ENCODE results near the gene CUX1.

Gene CUX1

GRCh38 chr7:102286237-102287110 lies 469.0 kb downstream of the CUX1 start, which contains the start of gene SH2B2:
Gene SH2B2, plus strand, starts transcription at chr7:102286868. Its CDS starts 13,683 bp downstream, at chr7:102300551.
- Histone ChIP-seq H3K27ac (ENCODE audit: extremely low read depth, low read depth, low read length) (peak within 1 kb of the TSS; percentile 79; the same call in 1 of the 2 replicates), H3K4me3 (ENCODE audit: low read depth, low read length) (peak within 1 kb of the TSS; percentile 62), H3K4me1 (ENCODE audit: control insufficient read depth, insufficient read depth, low read length) (no peaks in the 10 kb centered on the region; the same call in 1 of the 2 replicates), H3K36me3 (ENCODE audit: control insufficient read depth in 2 of 2, insufficient read depth in 1 of 2, low read length in 2 of 2) (no peaks in the 10 kb centered on the region), H3K9me3 (ENCODE audit: control insufficient read depth, insufficient read depth, low read depth, low read length) (no peaks in the 10 kb centered on the region)
- POLR2A ChIA-PET = interaction anchor here (0.8 to 1.4 kb wide), 2 partner anchors 77 to 106 kb away, joined by 4 to 6 read pairs; no protein-coding TSS in a partner anchor
- CTCF ChIA-PET = no interaction called here
- no peak for TF ChIP-seq ZNF18 (tag by site-specific recombination; IDR thresholded peaks at IDR 0.05)
- TF ChIP-seq ZNF768 (tag by site-specific recombination; IDR thresholded peaks at IDR 0.05) = no peak
- TF ChIP-seq ZXDB (tag by site-specific recombination; IDR thresholded peaks at IDR 0.05) = peak; percentile 67
- TF ChIP-seq SCRT2 (tag by site-specific recombination; IDR thresholded peaks at IDR 0.05) = no peak
- no peak for TF ChIP-seq ZNF184 (tag by site-specific recombination; IDR thresholded peaks at IDR 0.05)
- peak; percentile 49; the same call in 1 of the 2 replicates for TF ChIP-seq ZNF692 (tag by site-specific recombination; IDR thresholded peaks at IDR 0.05)
- no peak for TF ChIP-seq ZNF394 (tag by site-specific recombination; IDR thresholded peaks at IDR 0.05; ENCODE audit: borderline replicate concordance)
- TF ChIP-seq TRIM28 (IDR thresholded peaks at IDR 0.05; ENCODE audit: borderline replicate concordance, low read length) = no peak
- peak; percentile 60 for TF ChIP-seq EGR2 (tag by site-specific recombination; IDR thresholded peaks at IDR 0.05; ENCODE audit: low read depth)
- TF ChIP-seq ZNF621 (tag by site-specific recombination; IDR thresholded peaks at IDR 0.05) = no peak
- no peak for TF ChIP-seq ZNF24 (tag by site-specific recombination; IDR thresholded peaks at IDR 0.05)
- peak; percentile 93 for TF ChIP-seq KLF9 (tag by site-specific recombination; IDR thresholded peaks at IDR 0.05; ENCODE audit: low read depth)
- TF ChIP-seq ZNF473 (tag by site-specific recombination; IDR thresholded peaks at IDR 0.05) = no peak
- TF ChIP-seq ZNF677 (tag by site-specific recombination; IDR thresholded peaks at IDR 0.05) = 0 out of 2 replicates have a peak, but pooled peaks have one; percentile 42
- TF ChIP-seq ZBTB49 (tag by site-specific recombination; IDR thresholded peaks at IDR 0.05; ENCODE audit: low read depth) = no peak
- no peak for TF ChIP-seq ZNF830 (tag by site-specific recombination; IDR thresholded peaks at IDR 0.05; ENCODE audit: low read depth)
- TF ChIP-seq ZNF19 (tag by site-specific recombination; IDR thresholded peaks at IDR 0.05; ENCODE audit: low read depth) = no peak
- TF ChIP-seq ZNF791 (tag by site-specific recombination; IDR thresholded peaks at IDR 0.05) = no peak
- no peak for TF ChIP-seq ZNF623 (tag by site-specific recombination; IDR thresholded peaks at IDR 0.05)
- TF ChIP-seq PBX3 (CRISPR knock-in tag; IDR thresholded peaks at IDR 0.05) = 0 out of 2 replicates have a peak, but pooled peaks have one; percentile 72
- no peak for TF ChIP-seq ZNF660 (tag by site-specific recombination; IDR thresholded peaks at IDR 0.05)
- peak; percentile 61 for TF ChIP-seq KLF10 (tag by site-specific recombination; IDR thresholded peaks at IDR 0.05)
- TF ChIP-seq ZNF23 (tag by site-specific recombination; IDR thresholded peaks at IDR 0.05; ENCODE audit: borderline replicate concordance) = no peak
- TF ChIP-seq REPIN1 (tag by site-specific recombination; IDR thresholded peaks at IDR 0.05; ENCODE audit: low read depth) = no peak
- TF ChIP-seq ZNF664 (tag by site-specific recombination; IDR thresholded peaks at IDR 0.05) = no peak
- no peak for TF ChIP-seq ZFP41 (tag by site-specific recombination; IDR thresholded peaks at IDR 0.05; ENCODE audit: borderline replicate concordance)
- TF ChIP-seq IKZF3 (tag by site-specific recombination; IDR thresholded peaks at IDR 0.05) = peak; percentile 65
- TF ChIP-seq ZNF148 (tag by site-specific recombination; IDR thresholded peaks at IDR 0.05; ENCODE audit: borderline replicate concordance) = no peak
